HG03025 (cell line): ENCODE data around the gene ATP2B3.

Experiments used
- ATAC-seq: cut with Tn5 transposase; IDR thresholded peaks from one replicate; pipeline ENCODE4 v1.9.1; 2021; ENCODE audit warnings: mild to moderate bottlenecking, moderate library complexity; ENCODE audit not compliant: unreplicated experiment, low FRiP score

The ATP2B3 gene

GRCh38 chrX:153530411-153531129, 13.1 kb downstream of the ATP2B3 start:
- no peak for ATAC-seq

GRCh38 chrX:153533091-153533490, 15.6 kb downstream of the ATP2B3 start:
- ATAC-seq, result no peak

GRCh38 chrX:153537080-153537479, 19.6 kb downstream of the ATP2B3 start:
- ATAC-seq, result no peak

GRCh38 chrX:153537526-153538295, 20.3 kb downstream of the ATP2B3 start:
- no peak for ATAC-seq

- no peak for ATAC-seq
These were observed 21.0 kb downstream of the ATP2B3 start for GRCh38 chrX:153538424-153538823.

GRCh38 chrX:153539171-153539978, 21.9 kb downstream of the ATP2B3 start:
- ATAC-seq, result peak; percentile 51

- ATAC-seq, result no peak
These were observed 22.5 kb downstream of the ATP2B3 start for GRCh38 chrX:153539979-153540358.

GRCh38 chrX:153544727-153545126, 27.3 kb downstream of the ATP2B3 start:
- ATAC-seq, result no peak

GRCh38 chrX:153546386-153546785, 28.9 kb downstream of the ATP2B3 start:
- no peak for ATAC-seq

GRCh38 chrX:153547195-153547594, 29.8 kb downstream of the ATP2B3 start:
- ATAC-seq, result no peak

GRCh38 chrX:153549231-153549630, 31.8 kb downstream of the ATP2B3 start:
- ATAC-seq, result no peak

- no peak for ATAC-seq
These were observed 32.4 kb downstream of the ATP2B3 start for GRCh38 chrX:153549807-153550206.

- no peak for ATAC-seq
These were observed 33.7 kb downstream of the ATP2B3 start for GRCh38 chrX:153551135-153551534.

GRCh38 chrX:153554519-153555167, 37.2 kb downstream of the ATP2B3 start:
- ATAC-seq, result no peak

- no peak for ATAC-seq
These were observed 39.3 kb downstream of the ATP2B3 start for GRCh38 chrX:153556767-153557166.

- no peak for ATAC-seq
These were observed 40.3 kb downstream of the ATP2B3 start for GRCh38 chrX:153557618-153558355.

- ATAC-seq, result no peak
These were observed 42.6 kb downstream of the ATP2B3 start for GRCh38 chrX:153560000-153560399.

GRCh38 chrX:153560466-153560865, 43.0 kb downstream of the ATP2B3 start:
- ATAC-seq, result no peak

- no peak for ATAC-seq
These were observed 43.9 kb downstream of the ATP2B3 start for GRCh38 chrX:153561337-153561736.

GRCh38 chrX:153562546-153562945, 45.1 kb downstream of the ATP2B3 start:
- ATAC-seq, result no peak
